SIG-M5 (cell line): ENCODE data around the gene PARVB.

ENCODE experiments used
- DNase-seq: peaks from one replicate; lab custom pipeline; 2025; lab: John Stamatoyannopoulos, UW

The PARVB gene

GRCh38 chr22:44028091-44028490, 4.0 kb downstream of the PARVB start:
- no peak for DNase-seq

GRCh38 chr22:44029069-44029468, 5.0 kb downstream of the PARVB start:
- DNase-seq: no peak

- no peak for DNase-seq
Observed at GRCh38 chr22:44030051-44030701, 6.1 kb downstream of the PARVB start.

- no peak for DNase-seq
Observed at GRCh38 chr22:44030702-44031082, 6.6 kb downstream of the PARVB start.

GRCh38 chr22:44031158-44031952, 7.3 kb downstream of the PARVB start:
- DNase-seq: no peak

- DNase-seq: no peak
Observed at GRCh38 chr22:44032126-44032730, 8.1 kb downstream of the PARVB start.

GRCh38 chr22:44033287-44033686, 9.2 kb downstream of the PARVB start:
- no peak for DNase-seq

- DNase-seq: no peak
Observed at GRCh38 chr22:44033694-44034093, 9.6 kb downstream of the PARVB start.

- no peak for DNase-seq
Observed at GRCh38 chr22:44037519-44038375, 13.6 kb downstream of the PARVB start.

GRCh38 chr22:44039566-44040171, 15.6 kb downstream of the PARVB start:
- DNase-seq: no peak

- no peak for DNase-seq
Observed at GRCh38 chr22:44042249-44043218, 18.4 kb downstream of the PARVB start.

- no peak for DNase-seq
Observed at GRCh38 chr22:44045145-44045544, 21.0 kb downstream of the PARVB start.

GRCh38 chr22:44046485-44047141, 22.5 kb downstream of the PARVB start:
- DNase-seq: no peak

GRCh38 chr22:44047891-44048301, 23.8 kb downstream of the PARVB start:
- DNase-seq: no peak

- no peak for DNase-seq
Observed at GRCh38 chr22:44049486-44050231, 25.6 kb downstream of the PARVB start.

GRCh38 chr22:44050766-44051355, 26.8 kb downstream of the PARVB start:
- DNase-seq: no peak

GRCh38 chr22:44051358-44051757, 27.3 kb downstream of the PARVB start:
- no peak for DNase-seq

GRCh38 chr22:44051961-44052360, 27.9 kb downstream of the PARVB start:
- DNase-seq: no peak

- no peak for DNase-seq
Observed at GRCh38 chr22:44055805-44056204, 31.7 kb downstream of the PARVB start.
